HepG2 (cell line): ENCODE data around the gene FAP. TPM values are rescaled to one million over a fixed set of nuclear protein-coding genes. Genes with fewer than 3 reads are reported as not detected.

Experiments used
- ATAC-seq: fragments of 200-7000 bp; cut with Tn5 transposase; 3 replicates; pipeline ENCODE4 v1.9.1; 2020; ENCODE audit warnings: mild to moderate bottlenecking, moderate library complexity
- BruUV-seq: library from RNA; stranded (reverse); fragments of 400-500 nt; replicated peaks from 2 replicates; lab custom pipeline; 2021; lab: Mats Ljungman, UMichigan
- CTCF ChIA-PET: fragments of 300-600 bp; formaldehyde crosslinking; extraction: SDS; loops from one replicate; lab custom pipeline; 2021; ENCODE audit warnings: low total read pairs, inconsistent platforms, low intra/inter-chr PET ratio; lab: Yijun Ruan, JAX
- POLR2A ChIA-PET: fragments of 350-600 bp; sonication (Branson Sonifier 250); formaldehyde crosslinking; loops from one replicate; lab custom pipeline; 2020; ENCODE audit warnings: antibody characterized with exemption, inconsistent platforms; lab: Yijun Ruan, JAX
- DNase-seq: peaks from one replicate; pipeline ENCODE4 v3.0.0-alpha.2; 2015; ENCODE audit warnings: low spot score
- FAIRE-seq: peaks from 3 replicates; lab custom pipeline; 2011; peaks lifted over from hg19 to GRCh38; lab: Jason Lieb, UNC
- H2AFZ ChIP-seq: one replicate; pipeline ENCODE4 v1.6.1; 2011; ENCODE audit warnings: low read length, inconsistent platforms
- H3K27ac ChIP-seq: fragments of 300-600 bp; 3 replicates; pipeline ENCODE4 v1.8.0; 2011; ENCODE audit warnings: mixed run types, mild to moderate bottlenecking, mixed read lengths, low read length, inconsistent platforms; ENCODE audit not compliant: insufficient read depth; ENCODE audit errors: extremely low read length
- H3K27me3 ChIP-seq, 2 experiments: fragments of 200-600 bp in 1 of 2; 2 replicates in 1 of 2; 3 replicates in 1 of 2; pipeline versions ENCODE4 v1.6.0 to v1.8.0; 2011; ENCODE audit warnings: low read length in 2 of 2, mild to moderate bottlenecking in 2 of 2, moderate library complexity in 2 of 2, inconsistent platforms in 1 of 2; ENCODE audit not compliant: insufficient read depth in 2 of 2, control insufficient read depth in 1 of 2
- H3K36me3 ChIP-seq, 2 experiments: fragments of 200-600 bp in 1 of 2; replicated peaks in 1 of 2; 2 replicates in 1 of 2; 3 replicates in 1 of 2; pipeline versions ENCODE4 v1.5.1 to v1.8.0; 2011; ENCODE audit warnings: low read length in 2 of 2, inconsistent platforms in 1 of 2; ENCODE audit not compliant: insufficient read depth in 2 of 2, control insufficient read depth in 1 of 2
- H3K4me1 ChIP-seq: 2 replicates; pipeline ENCODE4 v1.5.1; 2012; ENCODE audit warnings: low read length, inconsistent platforms; ENCODE audit not compliant: insufficient read depth
- H3K4me2 ChIP-seq: 2 replicates; pipeline ENCODE4 v1.6.0; 2011; ENCODE audit warnings: low read depth, low read length, inconsistent platforms
- H3K4me3 ChIP-seq, 3 experiments: fragments of 200-600 bp in 1 of 3; sonication (generic), shearing (Covaris generic) in 1 of 3; replicated peaks in 1 of 3; 2 replicates each; pipeline ENCODE4 v1.5.1; 2011 to 2016; ENCODE audit warnings: low read length in 3 of 3, inconsistent platforms in 2 of 3, low read depth in 2 of 3, mild to moderate bottlenecking in 2 of 3, control low read depth in 1 of 3, mixed read lengths in 1 of 3; ENCODE audit not compliant: insufficient read depth in 1 of 3
- H3K79me2 ChIP-seq: one replicate; pipeline ENCODE4 v1.6.1; 2011; ENCODE audit warnings: low read length, inconsistent platforms; ENCODE audit not compliant: insufficient read depth
- H3K9ac ChIP-seq: 2 replicates; pipeline ENCODE4 v1.6.0; 2011; ENCODE audit warnings: mild to moderate bottlenecking, low read depth, low read length, inconsistent platforms; ENCODE audit not compliant: insufficient read depth
- H3K9me3 ChIP-seq: 2 replicates; pipeline ENCODE4 v1.5.1; 2012; ENCODE audit warnings: mild to moderate bottlenecking, low read length
- H4K20me1 ChIP-seq: 2 replicates; pipeline ENCODE4 v1.6.0; 2011; ENCODE audit warnings: inconsistent platforms, mild to moderate bottlenecking, low read length, moderate library complexity; ENCODE audit not compliant: insufficient read depth
- AGO1 ChIP-seq: fragments of 200-400 bp; formaldehyde crosslinking; IDR thresholded peaks from 2 replicates; pipeline ENCODE4 v1.6.1; 2017; ENCODE audit warnings: mild to moderate bottlenecking, low read depth, low read length, moderate library complexity; ENCODE audit not compliant: poor library complexity, severe bottlenecking
- ARNT ChIP-seq: fragments of 450-650 bp; IDR thresholded peaks from 2 replicates; pipeline ENCODE4 v1.6.1; 2017
- CEBPB ChIP-seq: IDR thresholded peaks from 2 replicates; pipeline ENCODE4 v1.6.1; 2011; ENCODE audit warnings: low read depth, low read length, improper control_type of control experiment, borderline replicate concordance
- FOXJ3 ChIP-seq: sonication (generic); formaldehyde crosslinking; IDR thresholded peaks from 2 replicates; pipeline ENCODE4 v1.4.0; 2020; ENCODE audit warnings: missing genetic modification reagents, mild to moderate bottlenecking, borderline replicate concordance
- GFI1 ChIP-seq: sonication (generic); formaldehyde crosslinking; IDR thresholded peaks from 2 replicates; pipeline ENCODE4 v1.5.0; 2020; ENCODE audit warnings: missing genetic modification reagents, mild to moderate bottlenecking, borderline replicate concordance
- HBP1 ChIP-seq: IDR thresholded peaks from 2 replicates; pipeline ENCODE4 v1.6.1; 2016; ENCODE audit warnings: low read depth, control low read depth
- MTERF4 ChIP-seq: sonication (generic); formaldehyde crosslinking; IDR thresholded peaks from 2 replicates; pipeline ENCODE4 v1.8.0; 2023; ENCODE audit warnings: mild to moderate bottlenecking, missing genetic modification reagents
- PHF21A ChIP-seq: sonication (generic); formaldehyde crosslinking; IDR thresholded peaks from 2 replicates; pipeline ENCODE4 v1.5.0; 2020; ENCODE audit warnings: mild to moderate bottlenecking, missing genetic modification reagents
- REPIN1 ChIP-seq: sonication (generic); formaldehyde crosslinking; IDR thresholded peaks from 2 replicates; pipeline ENCODE4 v1.8.0; 2022; ENCODE audit warnings: missing genetic modification reagents, low read depth, mild to moderate bottlenecking, borderline replicate concordance
- RNF219 ChIP-seq: sonication (generic); formaldehyde crosslinking; IDR thresholded peaks from 2 replicates; pipeline ENCODE4 v1.5.0; 2020; ENCODE audit warnings: mild to moderate bottlenecking, missing genetic modification reagents
- SNRNP70 ChIP-seq: fragments of 200-400 bp; formaldehyde crosslinking; IDR thresholded peaks from 2 replicates; pipeline ENCODE4 v1.6.1; 2017; ENCODE audit warnings: mild to moderate bottlenecking, low read depth, low read length, moderate library complexity
- SYNCRIP ChIP-seq: fragments of 200-400 bp; formaldehyde crosslinking; IDR thresholded peaks from 2 replicates; pipeline ENCODE4 v1.6.1; 2018; ENCODE audit warnings: mild to moderate bottlenecking, low read depth, low read length; ENCODE audit not compliant: insufficient read depth
- ZNF260 ChIP-seq: sonication (generic); formaldehyde crosslinking; IDR thresholded peaks from 2 replicates; pipeline ENCODE4 v1.4.0; 2020; ENCODE audit warnings: missing genetic modification reagents, low read depth, mild to moderate bottlenecking, borderline replicate concordance
- ZNF703 ChIP-seq: sonication (generic); formaldehyde crosslinking; IDR thresholded peaks from 2 replicates; pipeline ENCODE4 v1.5.1; 2020; ENCODE audit warnings: missing genetic modification reagents, mild to moderate bottlenecking, moderate library complexity, borderline replicate concordance
- in situ Hi-C: cut with HindIII; loops from 2 replicates; pipeline ENCODE4 v1.10.0; 2017; ENCODE audit warnings: low pct_unique_long_range_greater_than_20kb; ENCODE audit not compliant: extremely low pct_ligation_motif_present
- intact Hi-C: fragments of 100-400 bp; cut with micrococcal nuclease; formaldehyde crosslinking; loops from one replicate; pipeline ENCODE4 v1.10.0; 2022; ENCODE audit not compliant: unreplicated experiment
- polyA plus RNA-seq, 8 experiments: library from polyadenylated mRNA; depleted of rRNA in 3 of 8; stranded (reverse) in 7 of 8; unstranded in 1 of 8; fragments of >200 nt; fragmentation: Illumina TruSeq in 4 of 8; extraction: Trizol in 4 of 8; gene quantifications; 2 replicates each; pipeline versions ENCODE4 v1.2.1 to v1.2.3, GENCODE V29; 2011 to 2016; ENCODE audit warnings: low read depth in 4 of 8, missing spikeins in 1 of 8, mixed read lengths in 1 of 8; ENCODE audit not compliant: insufficient read depth in 1 of 8
- total RNA-seq, 5 experiments: library from RNA; depleted of rRNA; stranded (reverse); fragments of >200 nt; fragmentation: Illumina TruSeq; extraction: Trizol; gene quantifications; 2 replicates each; pipeline ENCODE4 v1.2.3, GENCODE V29; 2016; ENCODE audit warnings: low read depth in 1 of 5
- TF ChIP-seq, protein P1 (sequence below): IDR thresholded peaks from 2 replicates; pipeline ENCODE4 v1.6.1; 2018; ENCODE audit warnings: missing genetic modification reagents, mild to moderate bottlenecking, missing compliant biosample characterization
- TF ChIP-seq, protein P2 (sequence below): sonication (generic); formaldehyde crosslinking; IDR thresholded peaks from 2 replicates; pipeline ENCODE4 v1.4.0; 2020; ENCODE audit warnings: mild to moderate bottlenecking, missing genetic modification reagents

FAP gene
- total and polyA plus RNA-seq, 2 of the 13 experiments (the other 11 are each of a cell fraction or from before 2014, with no cell fraction given): not detected

DNA sequence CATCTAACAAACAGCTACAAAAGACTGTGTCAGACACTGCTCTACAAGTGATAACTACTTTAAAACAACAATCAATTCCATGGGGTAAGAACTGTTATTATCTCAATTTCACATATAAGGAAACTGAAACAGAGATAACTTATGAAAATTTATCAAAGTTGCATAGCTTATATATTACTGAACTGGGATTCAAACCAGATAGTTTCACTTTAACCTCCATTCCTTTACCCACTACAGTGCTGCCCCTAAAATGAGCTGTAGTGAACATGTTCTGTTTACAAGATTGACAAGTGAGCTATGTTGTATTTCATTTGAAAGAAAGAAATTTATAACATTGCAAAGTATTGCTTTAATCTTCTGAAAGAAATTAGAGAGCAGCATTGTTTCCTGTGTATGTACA, 77.1 kb downstream of the FAP start:
- in situ Hi-C loops: no loop called here

More for the DNA sequence above, 77.1 kb downstream of the FAP start:
- Histone ChIP-seq H3K4me1 (no peaks in the 10 kb centered on the region), H3K27me3 (peaks cover 0 to 3% of the 10 kb centered on the region in 2 experiments; a peak in 1 of 5 replicates), H3K27ac (no peak overlapping the region), H2AFZ (no peak overlapping the region), H4K20me1 (no peaks in the 10 kb centered on the region), H3K9ac (no peak overlapping the region), H3K4me2 (no peak overlapping the region), H3K9me3 (no peaks in the 10 kb centered on the region), H3K4me3 (no peak overlapping the region), H3K36me3 (no peaks in the 10 kb centered on the region), H3K79me2 (no peaks in the 10 kb centered on the region)
- intact Hi-C loops: no loop called here
- no peak for FAIRE-seq
- BruUV-seq: no TSS peak
- CTCF ChIA-PET: no interaction called here
- no peak for TF ChIP-seq PHF21A (CRISPR knock-in tag)
- no peak for TF ChIP-seq SYNCRIP
- no peak for TF ChIP-seq ZNF260 (CRISPR knock-in tag)
- TF ChIP-seq REPIN1 (CRISPR knock-in tag): no peak
- no peak for TF ChIP-seq SNRNP70
- no peak for TF ChIP-seq AGO1
- TF ChIP-seq FOXJ3: no peak
- no peak for TF ChIP-seq CEBPB
- no peak for TF ChIP-seq GFI1 (CRISPR knock-in tag)
- TF ChIP-seq MTERF4 (CRISPR knock-in tag): no peak
- TF ChIP-seq ARNT: no peak
- no peak for TF ChIP-seq ZNF703 (CRISPR knock-in tag)
- TF ChIP-seq HBP1 (CRISPR knock-in tag): no peak
- TF ChIP-seq, protein P1, sequence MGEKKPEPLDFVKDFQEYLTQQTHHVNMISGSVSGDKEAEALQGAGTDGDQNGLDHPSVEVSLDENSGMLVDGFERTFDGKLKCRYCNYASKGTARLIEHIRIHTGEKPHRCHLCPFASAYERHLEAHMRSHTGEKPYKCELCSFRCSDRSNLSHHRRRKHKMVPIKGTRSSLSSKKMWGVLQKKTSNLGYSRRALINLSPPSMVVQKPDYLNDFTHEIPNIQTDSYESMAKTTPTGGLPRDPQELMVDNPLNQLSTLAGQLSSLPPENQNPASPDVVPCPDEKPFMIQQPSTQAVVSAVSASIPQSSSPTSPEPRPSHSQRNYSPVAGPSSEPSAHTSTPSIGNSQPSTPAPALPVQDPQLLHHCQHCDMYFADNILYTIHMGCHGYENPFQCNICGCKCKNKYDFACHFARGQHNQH (CRISPR knock-in tag): no peak
- TF ChIP-seq, protein P2, sequence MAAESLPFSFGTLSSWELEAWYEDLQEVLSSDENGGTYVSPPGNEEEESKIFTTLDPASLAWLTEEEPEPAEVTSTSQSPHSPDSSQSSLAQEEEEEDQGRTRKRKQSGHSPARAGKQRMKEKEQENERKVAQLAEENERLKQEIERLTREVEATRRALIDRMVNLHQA (CRISPR knock-in tag): no peak
- no peak for TF ChIP-seq RNF219 (CRISPR knock-in tag)
- ATAC-seq: no peak
- no peak for DNase-seq
- POLR2A ChIA-PET: no interaction called here
